ENCODE results near the gene DNAI1.

GRCh38 chr9:34501889-34502425 is 43.4 kb downstream of the DNAI1 start:
- TF ChIP-seq CTCF (IDR thresholded peaks at IDR 0.05; ENCODE audit: low read length), result no peak
- no peak for TF ChIP-seq EZH2 (IDR thresholded peaks at IDR 0.05; ENCODE audit: borderline replicate concordance, low read length)

Data from OCI-LY1 (cell line).